Heart left ventricle (tissue), 13 donors: ENCODE data around the gene DSCAML1.
"Not testable (repeated sequence)": the region's sequence is repeated elsewhere in the genome, so short reads cannot be mapped to it uniquely, and the experiment has no call there.

ENCODE experiments used
- POLR2A ChIP-seq, 2 donors: fragments of 450-650 bp; IDR thresholded peaks; one replicate each; pipeline ENCODE4 v1.6.1; 2017; ENCODE audit warnings: antibody characterized with exemption in 2 of 2, mild to moderate bottlenecking in 2 of 2, moderate library complexity in 2 of 2
- TF ChIP-seq, protein P1 (sequence below), 12 donors: fragments of 200-600 bp; sonication (generic) in 4 of 12; IDR thresholded peaks; one replicate each; pipeline versions ENCODE4 v1.5.0 to v1.8.0; 2018 to 2022; ENCODE audit warnings: antibody characterized with exemption in 12 of 12, mild to moderate bottlenecking in 5 of 12
- donor health status: ischemic (EF 13 %, LVEDD 7.1; RV severe dilation, severe dysfunction).
- donor health status: DM: no; HTN: yes; CAD: no.
- donor health status: DM: no; HTN: no; CAD: no.
- donor health status: ischemic (EF 25% LVEDD 6.9; RV normal size, moderate dysfunction).
- donor health status: ischemic (EF 25% LVEDD 5.7; RV mildly dilated, moderate dysfunction).
- donor health status: ischemic (EF 35%, LVEDD 5.7; RV mildly dilated, moderate dysfunction).
- donor health status: nonischemic (EF 11% LVEDD 7.7; RV severe dilation, severe dysfunction).
- donor health status: DM: yes; HTN: yes; CAD: no.
- donor health status: PGD.
- donor health status: ischemic (EF 29% LVEDD 5.4; RV normal size, mild dysfunction).
- donor health status: nonischemic (EF 23%, LVEDD 6.1; RV moderate dilation, normal function).

DNA sequence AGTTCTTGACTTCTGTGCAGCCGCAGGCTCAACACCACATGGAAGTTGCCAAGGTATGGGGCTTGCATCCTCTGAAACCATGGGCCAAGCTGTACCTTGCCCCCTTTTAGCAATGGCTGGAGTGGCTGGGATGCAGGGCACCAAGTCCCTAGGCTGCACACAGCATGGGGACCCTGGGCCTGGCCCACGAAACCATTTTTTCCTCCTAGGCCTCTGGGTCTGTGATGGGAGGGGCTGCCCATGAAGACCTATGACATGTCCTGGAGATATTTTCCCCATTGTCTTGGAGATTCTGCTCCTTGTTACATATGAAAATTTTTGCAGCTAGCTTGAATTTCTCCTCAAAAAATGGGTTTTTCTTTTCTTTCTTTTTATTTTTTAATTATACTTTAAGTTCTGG, 398.4 kb downstream of the DSCAML1 start:
- TF ChIP-seq POLR2A (IDR thresholded peaks at IDR 0.05): not testable (repeated sequence)
- TF ChIP-seq, protein P1, sequence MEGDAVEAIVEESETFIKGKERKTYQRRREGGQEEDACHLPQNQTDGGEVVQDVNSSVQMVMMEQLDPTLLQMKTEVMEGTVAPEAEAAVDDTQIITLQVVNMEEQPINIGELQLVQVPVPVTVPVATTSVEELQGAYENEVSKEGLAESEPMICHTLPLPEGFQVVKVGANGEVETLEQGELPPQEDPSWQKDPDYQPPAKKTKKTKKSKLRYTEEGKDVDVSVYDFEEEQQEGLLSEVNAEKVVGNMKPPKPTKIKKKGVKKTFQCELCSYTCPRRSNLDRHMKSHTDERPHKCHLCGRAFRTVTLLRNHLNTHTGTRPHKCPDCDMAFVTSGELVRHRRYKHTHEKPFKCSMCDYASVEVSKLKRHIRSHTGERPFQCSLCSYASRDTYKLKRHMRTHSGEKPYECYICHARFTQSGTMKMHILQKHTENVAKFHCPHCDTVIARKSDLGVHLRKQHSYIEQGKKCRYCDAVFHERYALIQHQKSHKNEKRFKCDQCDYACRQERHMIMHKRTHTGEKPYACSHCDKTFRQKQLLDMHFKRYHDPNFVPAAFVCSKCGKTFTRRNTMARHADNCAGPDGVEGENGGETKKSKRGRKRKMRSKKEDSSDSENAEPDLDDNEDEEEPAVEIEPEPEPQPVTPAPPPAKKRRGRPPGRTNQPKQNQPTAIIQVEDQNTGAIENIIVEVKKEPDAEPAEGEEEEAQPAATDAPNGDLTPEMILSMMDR (IDR thresholded peaks at IDR 0.05): not testable (repeated sequence)
